CD14-positive monocyte (primary cell): ENCODE data around the gene ENGASE. TPM values are rescaled to one million over a fixed set of nuclear protein-coding genes. Genes with fewer than 3 reads are reported as not detected.

Experiments
- DNase-seq, 3 donors: peaks; one replicate each; pipeline ENCODE4 v3.0.0-alpha.2; 2011 to 2022
- H2AFZ ChIP-seq: 2 replicates; pipeline ENCODE4 v1.6.0; 2012; ENCODE audit warnings: mild to moderate bottlenecking, low read depth, low read length, inconsistent platforms; ENCODE audit not compliant: insufficient read depth, poor library complexity, severe bottlenecking
- H3K27ac ChIP-seq, 2 donors: 1 replicate in 1 of 2; 2 replicates in 1 of 2; pipeline ENCODE4 v1.5.1; 2012 to 2013; ENCODE audit warnings: low read length in 2 of 2, control low read depth in 1 of 2, inconsistent platforms in 1 of 2, low read depth in 1 of 2, mild to moderate bottlenecking in 1 of 2
- H3K27me3 ChIP-seq, 2 donors: one replicate each; pipeline versions ENCODE4 v1.6.0 to v1.6.1; 2011 to 2013; ENCODE audit warnings: low read length in 2 of 2; ENCODE audit not compliant: control insufficient read depth in 2 of 2, insufficient read depth in 2 of 2
- H3K36me3 ChIP-seq, 2 donors: replicated peaks in 1 of 2; 1 replicate in 1 of 2; 2 replicates in 1 of 2; pipeline versions ENCODE4 v1.5.1 to v1.6.1; 2012 to 2013; ENCODE audit warnings: low read length in 2 of 2, control low read depth in 1 of 2, inconsistent platforms in 1 of 2, mild to moderate bottlenecking in 1 of 2; ENCODE audit not compliant: insufficient read depth in 2 of 2, control insufficient read depth in 1 of 2
- H3K4me1 ChIP-seq, 2 donors: 1 replicate in 1 of 2; 2 replicates in 1 of 2; pipeline versions ENCODE4 v1.5.1 to v1.6.1; 2012 to 2013; ENCODE audit warnings: low read length in 2 of 2, control low read depth in 1 of 2, inconsistent platforms in 1 of 2, mild to moderate bottlenecking in 1 of 2, moderate library complexity in 1 of 2; ENCODE audit not compliant: insufficient read depth in 2 of 2, control insufficient read depth in 1 of 2
- H3K4me2 ChIP-seq: replicated peaks from 2 replicates; pipeline ENCODE3; 2012; ENCODE audit warnings: low read length, moderate library complexity, mild to moderate bottlenecking; ENCODE audit not compliant: poor library complexity, severe bottlenecking; ENCODE audit errors: extremely low read depth
- H3K4me3 ChIP-seq, 3 experiments: fragments of 200-600 bp in 1 of 3; sonication (generic) in 1 of 3; replicated peaks in 1 of 3; 1 replicate in 2 of 3; 2 replicates in 1 of 3; pipeline ENCODE4 v1.5.1; 2011 to 2013; ENCODE audit warnings: low read length in 3 of 3, mild to moderate bottlenecking in 3 of 3, control low read depth in 2 of 3, low read depth in 2 of 3, inconsistent platforms in 1 of 3, moderate library complexity in 1 of 3
- H3K79me2 ChIP-seq: 2 replicates; pipeline ENCODE4 v1.6.0; 2012; ENCODE audit warnings: mild to moderate bottlenecking, control low read depth, inconsistent platforms, low read length, moderate library complexity; ENCODE audit not compliant: insufficient read depth
- H3K9ac ChIP-seq: 2 replicates; pipeline ENCODE4 v1.6.0; 2017; ENCODE audit warnings: low read length, mild to moderate bottlenecking; ENCODE audit not compliant: insufficient read depth, poor library complexity, severe bottlenecking
- H3K9me3 ChIP-seq, 2 donors: replicated peaks in 1 of 2; 1 replicate in 1 of 2; 2 replicates in 1 of 2; pipeline versions ENCODE4 v1.5.1 to v1.6.1; 2012 to 2013; ENCODE audit warnings: low read length in 2 of 2, control low read depth in 1 of 2; ENCODE audit not compliant: control insufficient read depth in 1 of 2, insufficient read depth in 1 of 2
- H4K20me1 ChIP-seq: 2 replicates; pipeline ENCODE4 v1.6.0; 2012; ENCODE audit warnings: mild to moderate bottlenecking, low read length, control low read depth, moderate library complexity; ENCODE audit not compliant: insufficient read depth
- H3K27ac Mint-ChIP-seq, 7 donors: one replicate each; pipeline ENCODE4 v1.8.0; 2020; ENCODE audit warnings: mild to moderate bottlenecking in 7 of 7, mixed read lengths in 7 of 7, moderate library complexity in 6 of 7, inconsistent platforms in 2 of 7
- H3K27me3 Mint-ChIP-seq, 3 donors: one replicate each; pipeline ENCODE4 v1.8.0; 2021 to 2022; ENCODE audit warnings: low read depth in 3 of 3, mild to moderate bottlenecking in 3 of 3, mixed read lengths in 3 of 3, moderate library complexity in 3 of 3, inconsistent platforms in 1 of 3
- H3K36me3 Mint-ChIP-seq, 2 donors: one replicate each; pipeline ENCODE4 v1.8.0; 2020; ENCODE audit warnings: mixed read lengths in 2 of 2, inconsistent platforms in 1 of 2, mild to moderate bottlenecking in 1 of 2
- H3K4me1 Mint-ChIP-seq: one replicate; pipeline ENCODE4 v1.8.0; 2020; ENCODE audit warnings: mild to moderate bottlenecking, mixed read lengths
- H3K4me3 Mint-ChIP-seq, 2 donors: one replicate each; pipeline ENCODE4 v1.8.0; 2020; ENCODE audit warnings: mild to moderate bottlenecking in 2 of 2, mixed read lengths in 2 of 2, moderate library complexity in 1 of 2
- H3K9me3 Mint-ChIP-seq, 7 donors: one replicate each; pipeline ENCODE4 v1.8.0; 2020 to 2022; ENCODE audit warnings: mixed read lengths in 7 of 7, mild to moderate bottlenecking in 6 of 7, moderate library complexity in 6 of 7, inconsistent platforms in 2 of 7
- CTCF ChIP-seq: fragments of 200-600 bp; IDR thresholded peaks from one replicate; pipeline ENCODE4 v1.8.0; 2022; ENCODE audit warnings: antibody characterized with exemption, mild to moderate bottlenecking
- WGBS: methylation state at CpG from one replicate; pipeline ENCODE4 v1.1.5; 2013; ENCODE audit warnings: missing lambda C conversion rate; ENCODE audit not compliant: insufficient coverage; 5-methylcytosine and 5-hydroxymethylcytosine counted together
- intact Hi-C, 2 donors: fragments of 100-400 bp; cut with micrococcal nuclease; formaldehyde crosslinking; loops; one replicate each; pipeline versions ENCODE4 v1.15.0 to v1.15.1; 2023
- polyA plus RNA-seq, 3 donors: library from polyadenylated mRNA; depleted of rRNA in 1 of 3; unstranded in 2 of 3; stranded (reverse) in 1 of 3; fragments of 300-500 nt in 2 of 3; fragments of >200 nt in 1 of 3; fragmentation: Illumina TruSeq in 2 of 3; gene quantifications; 1 replicate in 2 of 3; 2 replicates in 1 of 3; pipeline ENCODE4 v1.2.3, GENCODE V29; 2012 to 2021

Gene ENGASE
- polyA plus RNA-seq, 3 donors: 2.6 to 150 (median 3.0) TPM

DNA sequence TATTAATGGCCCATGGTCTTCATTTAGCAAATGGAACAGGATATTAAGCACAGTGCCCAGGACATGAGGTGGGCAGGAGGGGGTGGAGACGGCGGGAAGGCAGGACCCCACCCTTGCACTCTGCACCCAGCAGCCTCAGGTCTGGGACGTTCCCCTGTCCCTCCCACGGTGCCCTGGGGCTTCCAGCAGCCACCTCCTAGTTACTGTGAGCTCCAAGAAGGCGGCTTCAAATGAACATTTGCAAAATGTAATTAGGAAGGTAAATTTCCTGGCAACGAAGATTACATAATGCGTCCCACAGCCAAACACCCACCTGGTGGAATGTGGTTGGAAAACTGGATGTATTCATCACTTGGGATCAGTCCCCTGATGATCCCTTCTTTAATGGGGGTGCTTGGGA lies 59.4 kb downstream of the ENGASE start:
- Mint-ChIP-seq H3K27ac (no peak overlapping the region), H3K9me3 (peaks cover 0 to 11% (median 5%) of the 10 kb centered on the region in 7 donors), H3K27me3 (peaks cover 10 to 19% (median 17%) of the 10 kb centered on the region in 3 donors), H3K4me1 (no peaks in the 10 kb centered on the region), H3K4me3 (no peak overlapping the region), H3K36me3 (no peaks in the 10 kb centered on the region)
- Histone ChIP-seq H3K4me2 (no peak overlapping the region), H3K9ac (no peak overlapping the region), H4K20me1 (no peaks in the 10 kb centered on the region), H3K27me3 (no peaks in the 10 kb centered on the region), H3K36me3 (no peaks in the 10 kb centered on the region), H3K27ac (no peak overlapping the region), H3K9me3 (peaks cover 0 to 5% of the 10 kb centered on the region in 2 donors), H3K79me2 (no peaks in the 10 kb centered on the region), H2AFZ (no peak overlapping the region), H3K4me1 (no peaks in the 10 kb centered on the region), H3K4me3 (no peak overlapping the region)
- intact Hi-C loops: no loop called here
- WGBS: 80% methylated on average over 6 of the region's 7 CpGs
- TF ChIP-seq CTCF: no peak
- DNase-seq: no peak

DNA sequence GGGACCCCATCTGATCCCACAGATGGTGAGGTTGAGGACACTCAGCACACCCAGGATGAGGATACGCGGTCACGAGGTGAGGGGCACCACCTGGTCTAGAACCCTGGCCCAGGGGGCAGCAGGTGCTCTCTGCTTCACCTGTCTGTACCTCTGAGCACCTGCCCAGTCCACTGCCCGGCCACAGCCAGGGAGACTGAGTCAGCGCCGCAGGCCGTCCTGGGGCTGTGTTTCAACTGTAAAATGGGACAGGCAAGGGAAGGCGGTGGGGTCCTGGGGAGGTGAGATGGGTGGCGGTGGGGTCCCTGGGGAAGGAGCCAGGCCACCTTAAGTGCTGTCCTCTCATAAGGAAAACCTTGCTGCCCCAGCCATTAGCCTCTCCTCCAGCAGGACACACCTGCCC lies 60.4 kb downstream of the ENGASE start:
- no peaks in the 10 kb centered on the region for H3K4me1 ChIP-seq
- Mint-ChIP-seq H3K9me3 (peaks cover 0 to 11% (median 4%) of the 10 kb centered on the region in 7 donors), H3K4me3 (no peak overlapping the region), H3K36me3 (no peaks in the 10 kb centered on the region), H3K27me3 (peaks cover 10 to 20% (median 16%) of the 10 kb centered on the region in 3 donors), H3K4me1 (no peaks in the 10 kb centered on the region), H3K27ac (no peak overlapping the region)
- no peak overlapping the region for H2AFZ ChIP-seq
- 96% methylated on average over 7 of the region's 9 CpGs for WGBS
- H3K27ac ChIP-seq: no peak overlapping the region
- H3K4me3 ChIP-seq: no peak overlapping the region
- intact Hi-C loops: no loop called here
- TF ChIP-seq CTCF: no peak
- no peak overlapping the region for H3K4me2 ChIP-seq
- no peak for DNase-seq
- no peaks in the 10 kb centered on the region for H4K20me1 ChIP-seq
- no peaks in the 10 kb centered on the region for H3K79me2 ChIP-seq
- H3K9ac ChIP-seq: no peak overlapping the region
- peaks cover 0 to 5% of the 10 kb centered on the region in 2 donors for H3K9me3 ChIP-seq
- H3K27me3 ChIP-seq: no peaks in the 10 kb centered on the region
- H3K36me3 ChIP-seq: no peaks in the 10 kb centered on the region
